Activated effector memory CD4-positive, alpha-beta T cell treated with anti-CD3 and anti-CD28 coated beads, Interleukin-2, amount 50 U/mL, for 16 hours (primary cell): ENCODE data around the gene RAB5B.
"Not testable (repeated sequence)": the region's sequence is repeated elsewhere in the genome, so short reads cannot be mapped to it uniquely, and the experiment has no call there.

Source experiments
- DNase-seq: peaks from one replicate; pipeline ENCODE4 v3.0.0-alpha.2; 2020

RAB5B gene

GRCh38 chr12:55984861-55985260 lies 11.0 kb downstream of the RAB5B start:
- DNase-seq: no peak

GRCh38 chr12:55985341-55985740 lies 11.5 kb downstream of the RAB5B start:
- no peak for DNase-seq

GRCh38 chr12:55985976-55986375 lies 12.1 kb downstream of the RAB5B start:
- not testable (repeated sequence) for DNase-seq

GRCh38 chr12:55991110-55991509 lies 17.2 kb downstream of the RAB5B start:
- no peak for DNase-seq

DNA sequence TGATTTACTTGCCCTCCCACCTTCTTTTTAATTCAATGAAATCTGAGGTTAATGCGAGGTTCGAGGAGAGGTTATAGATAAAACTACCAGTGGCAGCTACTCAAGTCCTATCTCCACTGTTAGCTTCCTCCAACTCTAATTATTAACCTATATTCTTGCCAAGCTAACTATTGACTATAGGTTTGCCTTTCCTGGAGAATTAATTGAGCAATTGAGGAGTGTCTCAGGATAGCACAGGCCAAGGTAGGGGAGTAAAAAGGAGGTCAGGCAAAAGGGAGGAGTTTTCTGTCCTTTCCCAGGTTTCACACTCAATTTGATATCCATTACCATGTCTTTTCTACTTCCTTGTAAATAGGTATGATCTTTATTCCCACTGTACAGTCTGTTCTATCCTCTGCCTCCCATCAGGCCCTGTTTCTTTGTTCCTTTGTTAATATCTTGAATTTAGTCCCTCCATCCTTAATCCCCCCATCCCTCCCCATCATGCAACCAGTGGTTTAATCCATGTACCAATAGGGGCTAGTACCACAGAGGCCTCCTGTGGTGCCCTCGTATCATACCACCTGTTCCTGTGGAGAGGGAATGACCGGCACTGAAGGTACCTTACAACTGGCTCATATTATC lies 19.5 kb downstream of the RAB5B start:
- DNase-seq: no peak

GRCh38 chr12:55995366-55995765 lies 21.5 kb downstream of the RAB5B start:
- no peak for DNase-seq

DNA sequence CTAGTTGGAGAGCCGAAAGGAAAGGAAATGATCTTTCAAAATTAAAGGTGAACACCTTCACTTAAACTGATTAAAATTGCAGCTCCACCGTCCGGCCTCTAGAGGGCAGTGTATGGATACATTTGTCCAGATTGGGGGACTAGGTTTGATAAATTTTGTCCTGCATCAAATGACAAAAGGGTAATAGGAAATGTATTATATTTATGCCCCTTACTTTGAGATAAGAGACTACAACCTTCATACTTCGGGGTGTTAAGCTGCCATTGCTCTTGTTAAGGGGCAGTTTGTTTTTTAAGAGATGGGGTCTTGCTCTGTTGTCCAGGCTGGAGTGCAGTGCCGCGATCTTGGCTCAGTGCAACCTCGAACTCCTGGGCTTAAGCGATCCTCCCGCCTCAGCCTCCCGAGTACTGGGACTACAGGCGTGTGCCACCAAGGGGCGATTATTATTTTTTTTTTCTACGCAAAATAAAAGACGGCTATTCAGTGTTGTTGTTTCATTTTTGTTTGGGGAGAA lies 22.4 kb downstream of the RAB5B start:
- DNase-seq: peak; percentile 85

DNA sequence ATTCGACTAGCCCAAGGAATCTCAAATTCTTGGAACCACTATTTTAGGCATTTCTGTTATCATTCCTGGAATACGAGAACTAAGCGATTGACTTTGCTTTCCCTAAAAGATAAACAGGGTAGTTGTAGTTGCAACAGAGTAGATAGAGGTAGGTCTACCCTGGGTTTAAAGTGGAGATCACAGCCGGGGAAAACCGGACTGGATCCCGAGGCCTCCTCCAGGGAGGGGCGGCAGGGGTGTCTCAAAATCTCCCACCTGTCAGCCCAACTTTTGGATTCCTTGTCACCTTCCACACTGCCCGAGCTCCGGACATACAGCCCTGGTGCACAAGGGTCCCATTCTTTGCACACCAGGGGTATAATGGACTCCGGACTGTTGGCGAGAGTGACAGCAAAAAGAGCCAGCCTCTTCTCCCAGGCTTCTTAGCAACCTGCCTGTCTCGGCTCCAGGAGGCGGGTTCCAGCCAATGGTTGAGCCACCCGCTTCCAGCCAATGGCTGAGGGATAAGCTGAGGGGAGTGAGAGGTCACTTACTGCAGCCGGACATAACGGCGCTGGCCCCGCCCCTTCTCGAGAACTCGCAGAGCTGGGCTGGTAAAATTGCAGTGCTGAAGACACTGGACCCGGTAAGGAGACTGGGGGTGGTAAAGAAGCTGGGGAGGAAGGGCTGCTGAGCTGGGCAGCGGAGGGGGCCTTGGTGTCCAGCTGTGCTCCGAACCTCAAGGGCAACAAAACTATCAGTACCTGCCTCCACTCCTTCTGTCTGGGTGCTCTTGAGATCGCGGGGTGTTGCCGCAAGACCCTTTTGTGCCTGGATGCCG lies 23.0 kb downstream of the RAB5B start, which contains the start of gene SUOX:
Gene SUOX (plus strand): TSS at position 562 of the 820 bp plus-strand sequence. CDS start 4,946 bp downstream, outside the sequence.
- peak; percentile 69 for DNase-seq

DNA sequence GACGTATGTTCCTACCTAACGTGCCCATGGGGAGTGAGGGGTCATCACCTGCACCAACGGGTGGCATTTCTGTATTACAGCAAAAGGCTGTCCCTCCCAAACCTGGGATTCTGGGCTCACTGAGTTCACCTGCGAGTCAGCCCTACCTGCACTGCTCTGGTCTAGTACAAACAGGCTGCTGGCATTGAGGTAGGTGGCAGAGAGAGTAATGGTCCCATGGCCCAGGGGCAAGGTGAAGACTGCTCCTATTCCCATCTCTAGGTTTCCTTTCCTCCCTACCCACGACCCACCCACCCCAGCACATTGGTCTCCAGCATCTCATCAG lies 23.6 kb downstream of the RAB5B start:
- DNase-seq: no peak

- DNase-seq: not testable (repeated sequence)
Observed at GRCh38 chr12:55999522-55999921, 25.6 kb downstream of the RAB5B start.

DNA sequence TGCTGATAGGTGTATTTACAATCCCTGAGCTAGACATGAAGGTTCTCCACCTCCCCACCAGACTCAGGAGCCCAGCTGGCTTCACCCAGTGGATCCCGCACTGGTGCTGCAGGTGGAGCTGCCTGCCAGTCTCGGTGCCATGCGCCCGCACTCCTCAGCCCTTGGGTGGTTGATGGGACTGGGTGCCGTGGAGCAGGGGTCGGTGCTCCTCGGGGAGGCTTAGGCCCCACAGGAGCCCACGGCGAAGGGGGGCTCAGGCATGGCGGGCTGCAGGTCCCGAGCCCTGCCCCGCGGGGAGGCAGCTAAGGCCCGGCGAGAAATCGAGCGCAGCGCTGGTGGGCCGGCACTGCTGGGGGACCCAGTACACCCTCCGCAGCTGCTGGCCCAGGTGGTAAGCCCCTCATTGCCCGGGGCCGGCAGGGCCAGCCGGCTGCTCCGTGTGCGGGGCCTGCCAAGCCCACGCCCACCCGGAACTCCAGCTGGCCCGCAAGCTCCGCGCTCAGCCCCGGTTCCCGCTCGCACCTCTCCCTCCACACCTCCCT lies 26.2 kb downstream of the RAB5B start:
- not testable (repeated sequence) for DNase-seq

GRCh38 chr12:56001487-56002100 lies 27.7 kb downstream of the RAB5B start:
- DNase-seq: no peak

DNA sequence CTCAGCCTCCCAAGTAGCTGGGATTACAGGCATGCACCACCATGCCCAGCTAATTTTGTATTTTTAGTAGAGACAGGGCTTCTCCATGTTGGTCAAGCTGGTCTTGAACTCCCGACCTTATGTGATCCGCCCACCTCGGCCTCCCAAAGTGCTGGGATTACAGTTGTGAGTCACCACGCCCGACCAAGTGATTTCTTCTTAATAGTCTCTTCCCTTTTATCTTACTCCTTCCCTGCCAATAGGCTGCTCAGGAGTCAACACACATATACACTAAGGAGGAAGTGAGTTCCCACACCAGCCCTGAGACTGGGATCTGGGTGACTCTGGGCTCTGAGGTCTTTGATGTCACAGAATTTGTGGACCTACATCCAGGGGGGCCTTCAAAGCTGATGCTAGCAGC lies 29.5 kb downstream of the RAB5B start:
- not testable (repeated sequence) for DNase-seq

DNA sequence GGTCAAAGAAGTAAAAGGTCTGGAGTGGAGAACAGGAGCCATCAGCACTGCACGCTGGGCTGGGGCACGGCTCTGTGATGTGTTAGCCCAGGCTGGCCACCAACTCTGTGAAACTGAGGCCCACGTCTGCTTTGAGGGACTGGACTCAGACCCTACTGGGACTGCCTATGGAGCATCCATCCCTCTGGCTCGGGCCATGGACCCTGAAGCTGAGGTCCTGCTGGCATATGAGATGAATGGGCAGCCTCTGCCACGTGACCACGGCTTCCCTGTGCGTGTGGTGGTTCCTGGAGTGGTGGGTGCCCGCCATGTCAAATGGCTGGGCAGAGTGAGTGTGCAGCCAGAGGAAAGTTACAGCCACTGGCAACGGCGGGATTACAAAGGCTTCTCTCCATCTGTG lies 30.3 kb downstream of the RAB5B start:
- no peak for DNase-seq

DNA sequence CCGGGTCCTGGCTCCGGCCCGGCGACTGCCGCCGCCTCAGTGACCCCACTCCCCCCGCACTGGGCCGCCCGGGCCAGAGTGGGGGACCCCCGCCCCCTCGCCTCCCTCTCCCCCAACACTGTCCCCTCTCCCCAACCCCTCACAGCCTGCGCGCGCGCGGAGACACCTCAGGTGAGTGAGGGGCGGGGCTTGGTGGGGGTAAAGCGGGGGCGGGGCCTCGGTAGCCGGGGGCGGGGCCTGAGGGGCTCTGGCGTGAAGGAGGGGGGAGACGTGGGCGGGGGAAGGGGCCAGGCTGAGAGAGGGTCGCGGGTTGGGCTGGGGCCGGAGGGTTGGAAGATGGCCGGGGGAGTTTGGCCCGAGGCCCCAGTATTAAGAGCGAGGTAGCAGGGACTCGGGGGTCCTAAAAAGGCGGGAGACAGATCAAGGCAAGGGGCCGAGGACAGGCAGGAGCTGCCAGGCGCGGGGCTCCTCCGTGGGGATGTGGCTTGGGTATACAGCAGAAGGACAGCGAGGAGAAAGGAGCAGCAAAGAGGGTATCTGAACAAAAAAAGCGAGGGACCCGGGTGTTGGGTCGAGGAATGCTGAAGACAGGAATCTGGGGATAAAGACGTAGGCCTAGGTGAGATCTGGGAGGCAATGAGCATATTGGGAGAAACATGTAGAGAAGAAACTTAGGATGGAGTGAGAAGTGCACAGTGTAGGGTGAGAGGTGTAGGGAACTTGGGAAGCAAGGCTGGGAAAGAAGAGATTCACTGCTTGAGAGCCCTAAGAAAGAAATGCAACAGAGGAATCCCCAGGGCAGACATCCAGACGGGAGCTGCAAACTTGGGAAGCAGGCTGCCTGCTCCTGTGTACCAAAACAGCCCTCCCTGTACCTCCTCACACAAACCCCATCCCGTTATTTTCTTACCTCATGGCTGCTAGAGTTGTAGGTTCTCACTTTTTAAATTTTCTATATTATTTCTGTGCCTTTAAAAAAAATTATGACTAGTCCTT lies 34.0 kb downstream of the RAB5B start:
- DNase-seq: peak; percentile 89

- no peak for DNase-seq
Observed at GRCh38 chr12:56010111-56010570, 36.3 kb downstream of the RAB5B start.

- no peak for DNase-seq
Observed at GRCh38 chr12:56011509-56012090, 37.7 kb downstream of the RAB5B start.

GRCh38 chr12:56013482-56013881 lies 39.6 kb downstream of the RAB5B start:
- DNase-seq: no peak

DNA sequence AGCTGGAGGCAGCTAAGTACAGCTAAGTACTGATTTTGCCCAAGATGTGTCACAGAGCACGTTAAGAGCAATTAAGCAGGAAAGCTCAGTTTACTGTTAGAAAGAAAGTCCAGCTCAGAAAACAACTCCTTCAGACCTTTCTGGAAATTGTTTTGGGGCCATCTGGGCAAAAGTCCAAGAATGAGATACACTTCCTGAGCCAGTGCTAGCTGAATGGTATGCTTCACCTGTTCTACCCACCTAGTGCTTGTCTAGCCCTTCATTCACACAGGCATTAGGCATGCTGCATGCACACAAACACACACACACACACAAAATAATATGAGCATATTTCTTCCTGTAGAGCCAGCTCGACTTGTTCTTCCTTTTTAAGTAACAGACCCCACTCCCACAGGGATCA lies 40.3 kb downstream of the RAB5B start:
- no peak for DNase-seq

- DNase-seq: no peak
Observed at GRCh38 chr12:56017181-56017580, 43.3 kb downstream of the RAB5B start.

DNA sequence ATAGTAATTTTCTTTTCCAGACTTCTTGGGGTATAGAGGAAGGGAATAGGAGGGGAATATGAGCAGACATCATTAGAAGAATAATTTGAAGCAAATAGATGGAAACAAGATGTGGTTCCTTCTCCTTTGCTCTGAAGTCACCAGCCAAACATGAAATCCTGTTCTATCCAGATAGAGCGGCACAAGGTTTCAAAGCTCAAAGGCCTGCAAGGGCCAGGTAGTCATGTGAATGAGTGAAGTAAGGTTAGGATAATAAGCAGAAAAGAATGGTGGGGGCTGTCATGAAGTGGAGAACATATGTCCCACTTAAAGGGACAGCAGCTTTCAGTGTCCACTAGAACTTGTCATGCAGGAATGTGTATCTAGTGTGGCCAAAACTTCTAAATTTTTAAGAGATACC lies 44.5 kb downstream of the RAB5B start:
- no peak for DNase-seq
